Measurements from ENCODE around the gene MUC3A.

- TF ChIP-seq CTCF (IDR thresholded peaks at IDR 0.05) (no peak), POLR2A (IDR thresholded peaks at IDR 0.05) (no peak), POLR2AphosphoS5 (IDR thresholded peaks at IDR 0.05) (no peak)
Measured at GRCh38 chr7:100943693-100944092, 5.6 kb upstream of the MUC3A start.
